Measurements from ENCODE around the gene DAB2IP. TPM values are rescaled to one million over a fixed set of nuclear protein-coding genes. Genes with fewer than 3 reads are reported as not detected.

Gene DAB2IP
- total RNA-seq, 1 experiment from 2014 or later: 52.6 TPM

- TF ChIP-seq AFF4 (CRISPR knock-in tag; IDR thresholded peaks at IDR 0.05; ENCODE audit: borderline replicate concordance) (no peak), CREM (CRISPR knock-in tag; IDR thresholded peaks at IDR 0.05) (no peak)
- Mint-ChIP-seq H3K36me3 (no peaks in the 10 kb centered on the region), H3K27ac (no peak overlapping the region; the same call in 1 of the 2 replicates), H3K4me1 (peaks cover 42% of the 10 kb centered on the region), H3K4me3 (no peak overlapping the region), H3K27me3 (ENCODE audit: low read depth) (no peaks in the 10 kb centered on the region), H3K9me3 (no peaks in the 10 kb centered on the region)
- POLR2A ChIA-PET: no interaction called here
- ATAC-seq (no peak), DNase-seq (ENCODE audit: low spot score) (no peak)
- CTCF ChIA-PET: interaction anchor here (1.0 kb wide), 1 partner anchor 34 kb away, joined by 3 read pairs; no protein-coding TSS in a partner anchor
Measured at GRCh38 chr9:121729769-121730562, 78.5 kb downstream of the DAB2IP start.

GRCh38 chr9:121731090-121731489, 79.7 kb downstream of the DAB2IP start:
- TF ChIP-seq CTCF (IDR thresholded peaks at IDR 0.05) (no peak), ZBTB43 (CRISPR knock-in tag; IDR thresholded peaks at IDR 0.05) (no peak), ZMAT4 (CRISPR knock-in tag; IDR thresholded peaks at IDR 0.05) (no peak), RORB (CRISPR knock-in tag; IDR thresholded peaks at IDR 0.05) (no peak), PRRX2 (CRISPR knock-in tag; IDR thresholded peaks at IDR 0.05) (no peak), TCF7 (CRISPR knock-in tag; IDR thresholded peaks at IDR 0.05; ENCODE audit: low read depth) (no peak), ZBTB21 (CRISPR knock-in tag; IDR thresholded peaks at IDR 0.05; ENCODE audit: borderline replicate concordance) (no peak), NFYB (CRISPR knock-in tag; conservative IDR thresholded peaks at IDR 0.05; ENCODE audit: low read depth) (no peak)
- H3K27ac Mint-ChIP-seq: no peak overlapping the region
- DNase-seq (ENCODE audit: low spot score) (no peak), ATAC-seq (no peak)
- peaks cover 43% of the 10 kb centered on the region for H3K4me1 Mint-ChIP-seq
- no peaks in the 10 kb centered on the region for H3K9me3 Mint-ChIP-seq
- peaks cover 3% of the 10 kb centered on the region; the same call in 1 of the 2 replicates for H3K27me3 Mint-ChIP-seq (ENCODE audit: low read depth)
- no peaks in the 10 kb centered on the region for H3K36me3 Mint-ChIP-seq
- no peak overlapping the region for H3K4me3 Mint-ChIP-seq
- ChIA-PET POLR2A (no interaction called here), CTCF (no interaction called here)

GRCh38 chr9:121731919-121732318, 80.5 kb downstream of the DAB2IP start:
- peaks cover 40% of the 10 kb centered on the region for H3K4me1 Mint-ChIP-seq
- no peak for DNase-seq (ENCODE audit: low spot score)
- peak overlapping the region; percentile 77 for H3K27ac Mint-ChIP-seq
- no peak for ATAC-seq
- H3K4me3 Mint-ChIP-seq: no peak overlapping the region
- CTCF ChIA-PET: interaction anchor here (0.9 to 4.7 kb wide), 3 partner anchors 29 to 94 kb away, joined by 3 to 33 read pairs (median 4); no protein-coding TSS in a partner anchor
- no peaks in the 10 kb centered on the region for H3K36me3 Mint-ChIP-seq
- peaks cover 3% of the 10 kb centered on the region; the same call in 1 of the 2 replicates for H3K27me3 Mint-ChIP-seq (ENCODE audit: low read depth)
- no peaks in the 10 kb centered on the region for H3K9me3 Mint-ChIP-seq
- POLR2A ChIA-PET: no interaction called here
- TF ChIP-seq ZNF512 (CRISPR knock-in tag; IDR thresholded peaks at IDR 0.05; ENCODE audit: borderline replicate concordance): no peak
- no peak for TF ChIP-seq ETV6 (CRISPR knock-in tag; IDR thresholded peaks at IDR 0.05)
- no peak for TF ChIP-seq ZNF281 (CRISPR knock-in tag; IDR thresholded peaks at IDR 0.05)
- no peak for TF ChIP-seq ZNF219 (CRISPR knock-in tag; IDR thresholded peaks at IDR 0.05; ENCODE audit: borderline replicate concordance)
- no peak for TF ChIP-seq KAT7 (CRISPR knock-in tag; IDR thresholded peaks at IDR 0.05; ENCODE audit: borderline replicate concordance)
- no peak for TF ChIP-seq STAT6 (CRISPR knock-in tag; conservative IDR thresholded peaks at IDR 0.05; ENCODE audit: low read depth)
